Measurements from ENCODE around the gene FBXO28. TPM values are rescaled to one million over a fixed set of nuclear protein-coding genes. Genes with fewer than 3 reads are reported as not detected.

Gene FBXO28
- total RNA-seq, 1 donor from 2014 or later: 34.7 TPM

GRCh38 chr1:224095339-224095738 lies 18.6 kb upstream of the FBXO28 start:
- DNase-seq (ENCODE audit: extremely low read depth, low read depth, low spot score): no peak

GRCh38 chr1:224095867-224096266 lies 18.0 kb upstream of the FBXO28 start:
- DNase-seq (ENCODE audit: extremely low read depth, low read depth, low spot score): no peak

- DNase-seq (ENCODE audit: extremely low read depth, low read depth, low spot score): no peak
These were observed 17.1 kb upstream of the FBXO28 start for GRCh38 chr1:224096773-224097172.

- DNase-seq (ENCODE audit: extremely low read depth, low read depth, low spot score): no peak
These were observed 15.9 kb upstream of the FBXO28 start for GRCh38 chr1:224098007-224098406.

GRCh38 chr1:224106568-224107281 lies 7.2 kb upstream of the FBXO28 start:
- DNase-seq (ENCODE audit: extremely low read depth, low read depth, low spot score): no peak

GRCh38 chr1:224107282-224107625 lies 6.7 kb upstream of the FBXO28 start:
- no peak for DNase-seq (ENCODE audit: extremely low read depth, low read depth, low spot score)

DNA sequence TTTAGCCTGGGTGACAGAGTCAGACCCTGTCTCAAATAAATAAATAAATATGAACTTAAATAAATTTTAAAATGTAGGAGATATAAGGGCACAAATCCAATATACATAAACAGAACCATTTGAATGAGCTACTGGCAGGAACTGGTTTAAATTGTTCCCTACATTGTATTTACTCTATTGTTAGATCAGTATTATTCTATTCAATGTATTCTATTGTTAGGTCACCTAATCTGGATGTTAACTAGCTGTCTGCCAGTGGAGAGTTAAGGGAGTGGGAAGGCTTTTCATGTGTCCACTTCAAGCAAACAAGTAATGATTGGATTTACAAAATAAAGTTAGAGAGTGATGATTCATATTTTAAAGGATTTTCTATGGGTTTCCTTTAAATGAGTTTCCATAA lies 4.9 kb upstream of the FBXO28 start:
- DNase-seq (ENCODE audit: extremely low read depth, low read depth, low spot score): no peak

GRCh38 chr1:224109981-224110380 lies 3.9 kb upstream of the FBXO28 start:
- DNase-seq (ENCODE audit: extremely low read depth, low read depth, low spot score): no peak

GRCh38 chr1:224113005-224113404 lies 906 bp upstream of the FBXO28 start:
- DNase-seq (ENCODE audit: extremely low read depth, low read depth, low spot score): no peak

DNA sequence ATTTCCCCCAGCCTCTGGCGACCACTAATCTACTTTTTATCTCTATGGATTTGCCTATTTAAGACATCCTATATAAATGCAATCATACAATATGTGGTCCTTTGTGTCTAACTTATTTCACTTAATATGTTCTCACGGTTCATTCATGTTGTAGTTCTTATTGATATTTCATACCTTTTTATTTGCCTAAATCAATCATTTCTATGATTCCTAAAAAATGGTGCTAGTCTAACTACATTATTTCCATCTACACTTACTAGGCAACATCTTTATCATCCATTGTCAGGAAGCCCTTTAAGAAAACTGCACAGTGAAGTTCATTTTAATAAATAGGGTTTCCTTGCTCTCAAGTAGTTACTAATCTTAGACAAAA lies 380 bp upstream of the FBXO28 start:
- no peak for DNase-seq (ENCODE audit: extremely low read depth, low read depth, low spot score)

- DNase-seq (ENCODE audit: extremely low read depth, low read depth, low spot score): no peak
These were observed 870 bp downstream of the FBXO28 start for GRCh38 chr1:224114787-224115175.

- peak; percentile 41 for DNase-seq (ENCODE audit: extremely low read depth, low read depth, low spot score)
These were observed 2.2 kb downstream of the FBXO28 start for GRCh38 chr1:224116131-224116530.

- DNase-seq (ENCODE audit: extremely low read depth, low read depth, low spot score): no peak
These were observed 4.8 kb downstream of the FBXO28 start for GRCh38 chr1:224118688-224119087.

DNA sequence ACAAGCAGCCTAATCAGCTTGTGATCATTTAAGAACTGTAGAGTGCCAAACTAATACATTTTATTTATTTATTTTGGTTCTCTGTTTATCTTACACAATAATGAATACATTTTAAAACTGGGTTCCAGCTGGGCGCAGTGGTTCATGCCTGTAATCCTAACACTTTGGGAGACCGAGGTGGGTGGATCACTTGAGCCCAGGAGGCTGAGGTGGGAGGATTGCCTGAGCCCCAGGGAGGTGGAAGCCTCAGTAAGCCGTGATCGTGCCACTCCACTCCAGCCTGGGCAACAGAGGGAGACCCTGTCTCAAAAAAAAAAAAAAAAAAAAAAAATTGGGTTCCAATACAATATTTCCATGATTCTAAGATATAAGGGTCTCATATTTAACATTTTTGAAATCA lies 9.2 kb downstream of the FBXO28 start:
- DNase-seq (ENCODE audit: extremely low read depth, low read depth, low spot score): no peak

DNA sequence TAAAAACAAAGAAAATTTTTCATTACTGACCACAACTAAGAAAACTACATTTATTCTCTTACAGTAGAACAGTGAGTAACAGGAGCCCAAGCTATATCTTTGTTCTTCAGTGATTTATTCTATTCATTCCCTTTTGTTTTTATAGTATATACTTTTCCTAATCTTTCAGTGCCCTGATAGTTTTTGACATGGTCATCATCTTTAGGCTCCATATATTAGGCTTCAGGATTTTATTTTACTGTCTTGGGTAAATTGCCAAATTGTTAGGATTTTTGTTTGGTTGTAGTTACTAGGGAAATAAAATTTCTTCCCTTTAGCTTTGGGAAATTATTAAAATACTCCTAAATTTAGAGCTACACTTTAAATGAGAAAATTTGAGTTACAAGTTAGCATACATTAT lies 10.3 kb downstream of the FBXO28 start:
- DNase-seq (ENCODE audit: extremely low read depth, low read depth, low spot score): no peak

DNA sequence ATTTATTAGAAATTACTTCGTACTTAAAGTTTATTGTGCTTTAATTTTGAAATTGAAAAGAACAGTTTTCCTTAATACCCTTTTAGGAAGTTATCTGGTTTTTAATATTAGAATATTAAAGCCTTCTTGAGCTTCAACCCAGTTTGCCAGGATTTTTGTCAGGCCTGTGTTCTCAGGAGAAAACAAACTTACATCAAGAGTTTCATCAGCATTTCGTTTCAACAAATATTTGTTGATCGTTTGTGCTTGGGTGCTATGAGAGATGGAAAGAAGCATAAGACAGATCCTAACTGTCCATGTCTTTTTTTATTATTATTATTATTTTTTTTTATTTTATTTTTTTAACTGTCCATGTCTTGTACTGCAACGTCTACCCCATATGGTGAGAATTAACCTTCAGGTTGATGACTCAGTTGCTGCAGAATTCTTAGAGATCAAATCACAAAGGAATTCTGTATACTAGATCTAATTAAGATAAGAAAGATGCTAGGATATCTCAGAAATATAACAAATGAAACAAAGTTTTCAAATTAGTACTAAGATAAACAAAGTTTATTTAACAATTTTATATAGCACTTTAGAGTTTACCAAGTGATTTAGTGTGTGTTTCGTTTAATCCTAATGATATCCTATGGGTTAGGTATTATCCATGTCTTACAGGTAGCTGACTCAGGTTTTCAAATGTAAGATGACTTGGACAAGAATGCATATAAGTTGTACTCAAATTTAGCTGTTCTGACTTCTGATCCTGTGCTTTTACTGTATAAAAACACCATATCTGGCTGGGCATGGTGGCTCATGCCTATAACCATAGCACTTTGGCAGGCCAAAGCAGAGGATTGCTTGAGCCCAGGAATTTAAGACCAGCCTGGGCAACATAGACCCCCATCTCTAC lies 14.3 kb downstream of the FBXO28 start:
- no peak for DNase-seq (ENCODE audit: extremely low read depth, low read depth, low spot score)

DNA sequence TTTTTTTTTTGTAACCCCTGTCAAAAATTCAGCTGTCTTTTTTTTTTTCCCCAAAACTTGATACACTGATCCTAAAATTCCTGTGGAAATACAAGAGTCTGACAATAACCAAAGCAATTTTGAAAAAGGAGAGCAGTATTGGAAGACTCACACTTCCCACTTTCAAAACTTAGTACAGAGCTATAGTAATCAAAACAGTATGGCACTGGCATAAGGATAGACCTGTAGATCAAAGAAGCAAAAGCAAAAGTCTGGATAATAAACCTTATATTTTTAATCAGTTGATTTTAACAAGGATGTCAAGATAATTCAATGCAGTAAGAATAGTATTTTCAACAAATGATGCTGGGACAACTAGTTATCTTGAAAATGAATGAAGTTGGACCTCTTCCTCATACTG lies 17.3 kb downstream of the FBXO28 start:
- no peak for DNase-seq (ENCODE audit: extremely low read depth, low read depth, low spot score)

- DNase-seq (ENCODE audit: extremely low read depth, low read depth, low spot score): no peak
These were observed 19.0 kb downstream of the FBXO28 start for GRCh38 chr1:224132901-224133300.

- DNase-seq (ENCODE audit: extremely low read depth, low read depth, low spot score): no peak
These were observed 19.9 kb downstream of the FBXO28 start for GRCh38 chr1:224133741-224134299.

DNA sequence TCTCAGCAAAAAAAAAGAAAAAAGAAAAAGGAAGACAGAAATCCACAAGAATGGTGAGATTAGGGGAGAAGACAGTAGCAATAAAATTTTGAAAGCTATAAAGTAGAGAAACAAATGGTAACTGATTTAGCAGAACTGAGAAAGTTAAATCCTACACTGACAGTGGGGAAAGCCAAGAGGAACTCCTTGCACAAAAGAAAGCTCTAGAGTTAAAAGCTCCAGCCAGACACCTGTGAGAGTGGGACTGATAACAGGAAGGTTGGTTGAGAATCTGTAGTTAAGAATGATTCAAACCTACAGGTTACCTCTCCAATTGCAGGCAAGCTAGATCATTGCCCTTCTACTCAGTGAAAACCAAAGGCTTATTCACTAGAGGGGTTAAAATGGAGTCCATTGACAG lies 23.6 kb downstream of the FBXO28 start:
- no peak for DNase-seq (ENCODE audit: extremely low read depth, low read depth, low spot score)

DNA sequence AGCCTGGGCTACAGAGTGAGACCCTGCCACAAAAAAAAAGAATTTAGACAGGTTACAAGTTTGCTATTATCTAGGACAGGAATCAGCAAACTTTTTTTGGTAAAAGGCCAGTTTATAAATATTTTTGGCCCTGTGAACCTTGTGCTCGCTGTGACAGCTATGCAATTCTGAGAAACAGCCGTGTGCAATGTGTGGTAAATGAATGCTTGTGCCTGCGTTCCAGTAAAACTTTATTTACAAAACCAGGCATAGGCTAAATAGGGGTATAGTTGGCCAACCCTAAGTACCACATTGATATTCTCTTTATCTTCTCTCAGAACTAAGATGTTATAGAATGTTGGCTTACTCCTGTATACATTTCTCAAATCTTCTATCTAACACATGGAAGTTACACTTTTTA lies 24.3 kb downstream of the FBXO28 start:
- no peak for DNase-seq (ENCODE audit: extremely low read depth, low read depth, low spot score)

GRCh38 chr1:224141693-224142092 lies 27.8 kb downstream of the FBXO28 start:
- DNase-seq (ENCODE audit: extremely low read depth, low read depth, low spot score): no peak

Measured in glomerular endothelial cell (primary cell).